HepG2 (cell line): Measurements from ENCODE around the gene TRPC4AP. TPM values are rescaled to one million over a fixed set of nuclear protein-coding genes. Genes with fewer than 3 reads are reported as not detected.

Experiments used
- GTF2F1 ChIP-seq: fragments of 150-350 bp; IDR thresholded peaks from 2 replicates; pipeline ENCODE4 v1.6.1; 2014; ENCODE audit warnings: low read length
- HNF4A ChIP-seq: sonication (generic); formaldehyde crosslinking; IDR thresholded peaks from 2 replicates; pipeline ENCODE4 v1.4.0; 2020; ENCODE audit warnings: missing genetic modification reagents
- HNRNPK ChIP-seq: fragments of 200-400 bp; formaldehyde crosslinking; IDR thresholded peaks from 2 replicates; pipeline ENCODE4 v1.6.1; 2018; ENCODE audit warnings: low read length, low read depth, moderate library complexity, mild to moderate bottlenecking; ENCODE audit not compliant: poor library complexity, severe bottlenecking
- MXI1 ChIP-seq: IDR thresholded peaks from 3 replicates; pipeline ENCODE4 v1.6.1; 2012; ENCODE audit warnings: low read depth, low read length, inconsistent platforms, borderline replicate concordance
- PRPF4 ChIP-seq: fragments of 200-400 bp; formaldehyde crosslinking; IDR thresholded peaks from 2 replicates; pipeline ENCODE4 v1.6.1; 2016; ENCODE audit warnings: low read length, low read depth; ENCODE audit not compliant: poor library complexity, severe bottlenecking
- REXO4 ChIP-seq: sonication (generic); formaldehyde crosslinking; IDR thresholded peaks from 2 replicates; pipeline ENCODE4 v1.8.0; 2022; ENCODE audit warnings: missing genetic modification reagents, mild to moderate bottlenecking, borderline replicate concordance
- SOX5 ChIP-seq: IDR thresholded peaks from 2 replicates; pipeline ENCODE4 v1.6.1; 2016; ENCODE audit warnings: borderline replicate concordance
- TSC22D2 ChIP-seq: sonication (generic); formaldehyde crosslinking; IDR thresholded peaks from 2 replicates; pipeline ENCODE4 v1.5.1; 2020; ENCODE audit warnings: missing genetic modification reagents, mild to moderate bottlenecking, borderline replicate concordance
- YY1 ChIP-seq: IDR thresholded peaks from 2 replicates; pipeline ENCODE4 v1.6.1; 2011; ENCODE audit warnings: low read length, low read depth, moderate library complexity, mild to moderate bottlenecking; ENCODE audit not compliant: insufficient read depth, insufficient replicate concordance
- ZBTB8A ChIP-seq: sonication (generic); formaldehyde crosslinking; IDR thresholded peaks from 2 replicates; pipeline ENCODE4 v1.4.0; 2020; ENCODE audit warnings: mild to moderate bottlenecking, low read depth, missing genetic modification reagents, borderline replicate concordance
- ZNF10 ChIP-seq: sonication (generic); formaldehyde crosslinking; IDR thresholded peaks from 2 replicates; pipeline ENCODE4 v1.4.0; 2020; ENCODE audit warnings: mild to moderate bottlenecking, low read depth, missing genetic modification reagents, borderline replicate concordance
- ZNF205 ChIP-seq: IDR thresholded peaks from 2 replicates; pipeline ENCODE4 v1.6.1; 2018; ENCODE audit warnings: missing biosample characterization, missing genetic modification reagents
- ZNF337 ChIP-seq: sonication (generic); formaldehyde crosslinking; IDR thresholded peaks from 2 replicates; pipeline ENCODE4 v1.5.1; 2020; ENCODE audit warnings: missing genetic modification reagents, low read depth, mild to moderate bottlenecking, borderline replicate concordance
- ZNF547 ChIP-seq: sonication (generic); formaldehyde crosslinking; IDR thresholded peaks from 2 replicates; pipeline ENCODE4 v1.5.1; 2020; ENCODE audit warnings: mild to moderate bottlenecking, missing genetic modification reagents
- ZNF556 ChIP-seq: sonication (generic); formaldehyde crosslinking; IDR thresholded peaks from 2 replicates; pipeline ENCODE4 v1.4.0; 2020; ENCODE audit warnings: mild to moderate bottlenecking, missing genetic modification reagents, borderline replicate concordance
- ZNF569 ChIP-seq: sonication (generic); formaldehyde crosslinking; IDR thresholded peaks from 2 replicates; pipeline ENCODE4 v1.5.0; 2020; ENCODE audit warnings: mild to moderate bottlenecking, missing genetic modification reagents, moderate library complexity, borderline replicate concordance
- ZNF616 ChIP-seq: sonication (generic); formaldehyde crosslinking; IDR thresholded peaks from 2 replicates; pipeline ENCODE4 v1.5.0; 2020; ENCODE audit warnings: low read depth, mild to moderate bottlenecking, missing genetic modification reagents
- ZNF652 ChIP-seq: IDR thresholded peaks from 2 replicates; pipeline ENCODE4 v1.6.1; 2016; ENCODE audit warnings: low read depth, borderline replicate concordance
- ZNF768 ChIP-seq: sonication (generic); formaldehyde crosslinking; IDR thresholded peaks from 2 replicates; pipeline ENCODE4 v1.4.0; 2020; ENCODE audit warnings: missing genetic modification reagents
- polyA plus RNA-seq, 8 experiments: library from polyadenylated mRNA; depleted of rRNA in 3 of 8; stranded (reverse) in 7 of 8; unstranded in 1 of 8; fragments of >200 nt; fragmentation: Illumina TruSeq in 4 of 8; extraction: Trizol in 4 of 8; gene quantifications; 2 replicates each; pipeline versions ENCODE4 v1.2.1 to v1.2.3, GENCODE V29; 2011 to 2016; ENCODE audit warnings: low read depth in 4 of 8, missing spikeins in 1 of 8, mixed read lengths in 1 of 8; ENCODE audit not compliant: insufficient read depth in 1 of 8
- total RNA-seq, 5 experiments: library from RNA; depleted of rRNA; stranded (reverse); fragments of >200 nt; fragmentation: Illumina TruSeq; extraction: Trizol; gene quantifications; 2 replicates each; pipeline ENCODE4 v1.2.3, GENCODE V29; 2016; ENCODE audit warnings: low read depth in 1 of 5
- TF ChIP-seq, protein P1 (sequence below): IDR thresholded peaks from 2 replicates; pipeline ENCODE4 v1.6.1; 2018; ENCODE audit warnings: missing genetic modification reagents, mild to moderate bottlenecking, missing compliant biosample characterization
- TF ChIP-seq, protein P2 (sequence below): sonication (generic); formaldehyde crosslinking; IDR thresholded peaks from 2 replicates; pipeline ENCODE4 v1.8.0; 2022; ENCODE audit warnings: mild to moderate bottlenecking, missing genetic modification reagents, moderate library complexity
- TF ChIP-seq, protein P3 (sequence below): sonication (generic); formaldehyde crosslinking; IDR thresholded peaks from 2 replicates; pipeline ENCODE4 v1.5.0; 2020; ENCODE audit warnings: missing genetic modification reagents, mild to moderate bottlenecking, borderline replicate concordance

TRPC4AP gene
- total and polyA plus RNA-seq, 2 of the 13 experiments (the other 11 are each of a cell fraction or from before 2014, with no cell fraction given) = 136 to 137 TPM

DNA sequence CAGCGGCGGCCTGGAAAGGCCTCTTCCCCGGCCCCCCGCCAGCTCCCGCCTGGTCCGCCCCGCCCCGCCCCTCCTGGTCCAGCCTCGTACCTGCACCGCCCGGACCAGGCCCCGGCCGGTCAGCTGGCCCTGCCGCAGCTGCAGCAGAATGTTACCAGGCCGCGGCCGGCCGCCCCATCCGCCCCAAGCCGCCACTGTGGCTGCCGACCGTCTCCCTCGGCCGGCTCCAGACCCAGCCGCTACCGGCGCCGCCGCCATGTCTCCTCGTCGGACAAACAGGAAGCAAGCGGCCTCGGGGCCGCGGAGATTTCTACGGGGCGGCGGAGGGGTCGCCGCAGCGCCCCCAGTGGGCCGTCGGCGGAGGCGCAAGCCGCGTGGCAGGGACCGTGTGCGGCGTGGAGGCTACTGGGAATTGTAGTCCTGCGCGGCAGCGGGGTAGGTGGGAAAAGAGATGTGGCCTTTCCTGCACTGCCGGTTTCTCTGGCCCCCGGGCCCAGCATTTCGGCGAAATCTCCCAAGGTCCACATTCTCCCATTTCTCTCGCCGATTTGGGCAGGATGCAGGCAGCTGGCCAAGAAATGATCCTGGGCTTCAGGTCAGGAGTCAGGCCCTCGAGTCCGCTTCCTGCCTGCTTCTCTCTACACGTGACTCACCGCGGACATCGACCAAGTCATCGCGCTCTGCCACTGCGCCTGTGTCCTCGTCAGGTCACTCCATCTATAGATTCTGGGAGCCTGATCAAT is at the start of gene TRPC4AP (continued):
- peak; percentile 97 for TF ChIP-seq YY1
- TF ChIP-seq ZBTB8A (CRISPR knock-in tag) = peak; percentile 70; the same call in 1 of the 2 replicates
- peak; percentile 93; the same call in 1 of the 2 replicates for TF ChIP-seq ZNF569 (CRISPR knock-in tag)
- peak; percentile 78 for TF ChIP-seq ZNF547 (CRISPR knock-in tag)
- TF ChIP-seq, protein P1, sequence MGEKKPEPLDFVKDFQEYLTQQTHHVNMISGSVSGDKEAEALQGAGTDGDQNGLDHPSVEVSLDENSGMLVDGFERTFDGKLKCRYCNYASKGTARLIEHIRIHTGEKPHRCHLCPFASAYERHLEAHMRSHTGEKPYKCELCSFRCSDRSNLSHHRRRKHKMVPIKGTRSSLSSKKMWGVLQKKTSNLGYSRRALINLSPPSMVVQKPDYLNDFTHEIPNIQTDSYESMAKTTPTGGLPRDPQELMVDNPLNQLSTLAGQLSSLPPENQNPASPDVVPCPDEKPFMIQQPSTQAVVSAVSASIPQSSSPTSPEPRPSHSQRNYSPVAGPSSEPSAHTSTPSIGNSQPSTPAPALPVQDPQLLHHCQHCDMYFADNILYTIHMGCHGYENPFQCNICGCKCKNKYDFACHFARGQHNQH (CRISPR knock-in tag) = peak; percentile 96
- TF ChIP-seq HNF4A = peak; percentile 49; the same call in 1 of the 2 replicates
- TF ChIP-seq ZNF768 (CRISPR knock-in tag) = peak; percentile 66; the same call in 1 of the 2 replicates
- TF ChIP-seq ZNF205 (CRISPR knock-in tag) = peak; percentile 80; the same call in 1 of the 2 replicates
- peak; percentile 68; the same call in 1 of the 2 replicates for TF ChIP-seq SOX5
- TF ChIP-seq ZNF652 (CRISPR knock-in tag) = no peak
- peak; percentile 98; the same call in 2 of the 3 replicates for TF ChIP-seq MXI1
- no peak for TF ChIP-seq PRPF4
- TF ChIP-seq, protein P2, sequence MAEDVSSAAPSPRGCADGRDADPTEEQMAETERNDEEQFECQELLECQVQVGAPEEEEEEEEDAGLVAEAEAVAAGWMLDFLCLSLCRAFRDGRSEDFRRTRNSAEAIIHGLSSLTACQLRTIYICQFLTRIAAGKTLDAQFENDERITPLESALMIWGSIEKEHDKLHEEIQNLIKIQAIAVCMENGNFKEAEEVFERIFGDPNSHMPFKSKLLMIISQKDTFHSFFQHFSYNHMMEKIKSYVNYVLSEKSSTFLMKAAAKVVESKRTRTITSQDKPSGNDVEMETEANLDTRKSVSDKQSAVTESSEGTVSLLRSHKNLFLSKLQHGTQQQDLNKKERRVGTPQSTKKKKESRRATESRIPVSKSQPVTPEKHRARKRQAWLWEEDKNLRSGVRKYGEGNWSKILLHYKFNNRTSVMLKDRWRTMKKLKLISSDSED (CRISPR knock-in tag) = no peak
- TF ChIP-seq TSC22D2 = peak; percentile 86; the same call in 1 of the 2 replicates
- no peak for TF ChIP-seq ZNF10 (CRISPR knock-in tag)
- peak; percentile 88 for TF ChIP-seq ZNF616 (CRISPR knock-in tag)
- TF ChIP-seq ZNF337 (CRISPR knock-in tag) = peak; percentile 98; the same call in 1 of the 2 replicates
- no peak; the same call in none of the 2 replicates for TF ChIP-seq GTF2F1
- TF ChIP-seq, protein P3, sequence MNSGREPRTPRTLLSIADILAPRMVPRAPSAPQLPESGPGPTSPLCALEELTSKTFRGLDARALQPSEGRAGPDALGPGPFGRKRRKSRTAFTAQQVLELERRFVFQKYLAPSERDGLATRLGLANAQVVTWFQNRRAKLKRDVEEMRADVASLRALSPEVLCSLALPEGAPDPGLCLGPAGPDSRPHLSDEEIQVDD = peak; percentile 96
- no peak for TF ChIP-seq REXO4 (CRISPR knock-in tag)
- TF ChIP-seq HNRNPK = peak; percentile 95
- TF ChIP-seq ZNF556 (CRISPR knock-in tag) = peak; percentile 97
